Nephron progenitor cell (in vitro differentiated cells): ENCODE measurements around the gene NR2F6.
"Not testable (repeated sequence)": the region's sequence is repeated elsewhere in the genome, so short reads cannot be mapped to it uniquely, and the experiment has no call there.

Experiments used
- DNase-seq: peaks from one replicate; pipeline ENCODE4 v3.0.0; 2021
- H3K27ac Mint-ChIP-seq: 2 replicates; pipeline ENCODE4 v1.8.0; 2021; ENCODE audit warnings: mild to moderate bottlenecking, moderate library complexity, mixed read lengths
- H3K27me3 Mint-ChIP-seq: 2 replicates; pipeline ENCODE4 v1.8.0; 2021; ENCODE audit warnings: mild to moderate bottlenecking, low read depth, mixed read lengths; ENCODE audit not compliant: poor library complexity
- H3K36me3 Mint-ChIP-seq: 2 replicates; pipeline ENCODE4 v1.8.0; 2021; ENCODE audit warnings: low read depth, mixed read lengths
- H3K4me1 Mint-ChIP-seq: 2 replicates; pipeline ENCODE4 v1.8.0; 2021; ENCODE audit warnings: mixed read lengths
- H3K4me3 Mint-ChIP-seq: 2 replicates; pipeline ENCODE4 v1.8.0; 2021; ENCODE audit warnings: mild to moderate bottlenecking, moderate library complexity, mixed read lengths
- H3K9me3 Mint-ChIP-seq: 2 replicates; pipeline ENCODE4 v1.8.0; 2021; ENCODE audit warnings: mild to moderate bottlenecking, moderate library complexity, mixed read lengths
- TF ChIP-seq, protein P1 (sequence below): fragments of 200-600 bp; sonication (generic); IDR thresholded peaks from 2 replicates; pipeline ENCODE4 v1.5.0; 2021; ENCODE audit warnings: antibody characterized with exemption

NR2F6 gene

DNA sequence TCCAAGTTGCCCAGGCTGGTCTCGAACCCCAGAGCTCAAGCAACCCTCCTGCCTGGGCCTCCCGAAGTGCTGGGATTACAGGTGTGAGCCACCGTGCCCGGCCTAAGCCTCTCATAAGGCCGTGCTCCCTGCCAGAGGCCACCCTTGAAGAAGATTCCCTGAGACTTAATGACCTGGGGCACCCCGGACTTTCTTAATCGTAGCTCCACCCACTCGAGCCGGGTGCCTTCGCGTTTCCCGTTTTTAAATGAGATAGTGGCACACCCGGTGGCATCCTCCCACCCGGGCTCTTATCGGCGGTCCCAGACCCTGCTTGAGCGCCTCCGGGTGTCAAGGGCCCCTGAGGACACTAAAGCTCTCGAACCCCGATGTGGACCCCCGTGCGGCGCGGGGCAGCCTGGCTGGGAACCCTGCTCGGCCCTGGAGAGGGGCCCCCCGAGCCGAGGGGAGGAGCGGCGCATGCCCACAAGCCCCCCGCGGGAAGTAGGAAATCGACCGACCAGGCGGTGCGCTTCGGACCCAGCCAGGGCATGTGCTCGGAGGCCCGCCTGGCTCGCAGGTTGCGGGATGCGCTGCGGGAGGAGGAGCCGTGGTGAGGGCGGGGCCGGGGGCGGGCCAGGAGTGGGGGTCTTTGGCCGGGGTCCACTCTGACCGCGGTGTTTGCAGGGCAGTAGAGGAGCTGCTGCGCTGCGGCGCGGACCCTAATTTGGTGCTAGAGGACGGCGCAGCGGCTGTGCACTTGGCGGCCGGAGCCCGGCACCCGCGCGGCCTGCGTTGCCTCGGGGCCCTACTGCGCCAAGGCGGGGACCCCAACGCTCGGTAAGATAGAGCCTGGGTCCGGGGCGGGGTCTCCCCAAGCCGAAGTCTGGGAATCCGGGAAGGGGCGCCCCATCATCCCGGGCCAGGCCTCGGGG lies 35.9 kb upstream of the NR2F6 start, which contains the start of gene ANKLE1:
Gene ANKLE1, plus strand, starts transcription at position 511 of the 914 bp plus-strand sequence. Its CDS starts 20 bp downstream, at position 531.
- Mint-ChIP-seq H3K36me3 (peaks cover 30% of the 10 kb centered on the region), H3K9me3 (no peaks in the 10 kb centered on the region), H3K4me1 (peaks cover 5% of the 10 kb centered on the region), H3K27me3 (peaks cover 35% of the 10 kb centered on the region), H3K4me3 (peak within 1 kb of the TSS; percentile 76), H3K27ac (no peak within 1 kb of the TSS)
- TF ChIP-seq, protein P1, sequence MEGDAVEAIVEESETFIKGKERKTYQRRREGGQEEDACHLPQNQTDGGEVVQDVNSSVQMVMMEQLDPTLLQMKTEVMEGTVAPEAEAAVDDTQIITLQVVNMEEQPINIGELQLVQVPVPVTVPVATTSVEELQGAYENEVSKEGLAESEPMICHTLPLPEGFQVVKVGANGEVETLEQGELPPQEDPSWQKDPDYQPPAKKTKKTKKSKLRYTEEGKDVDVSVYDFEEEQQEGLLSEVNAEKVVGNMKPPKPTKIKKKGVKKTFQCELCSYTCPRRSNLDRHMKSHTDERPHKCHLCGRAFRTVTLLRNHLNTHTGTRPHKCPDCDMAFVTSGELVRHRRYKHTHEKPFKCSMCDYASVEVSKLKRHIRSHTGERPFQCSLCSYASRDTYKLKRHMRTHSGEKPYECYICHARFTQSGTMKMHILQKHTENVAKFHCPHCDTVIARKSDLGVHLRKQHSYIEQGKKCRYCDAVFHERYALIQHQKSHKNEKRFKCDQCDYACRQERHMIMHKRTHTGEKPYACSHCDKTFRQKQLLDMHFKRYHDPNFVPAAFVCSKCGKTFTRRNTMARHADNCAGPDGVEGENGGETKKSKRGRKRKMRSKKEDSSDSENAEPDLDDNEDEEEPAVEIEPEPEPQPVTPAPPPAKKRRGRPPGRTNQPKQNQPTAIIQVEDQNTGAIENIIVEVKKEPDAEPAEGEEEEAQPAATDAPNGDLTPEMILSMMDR = no peak
- peak; percentile 62 for DNase-seq

DNA sequence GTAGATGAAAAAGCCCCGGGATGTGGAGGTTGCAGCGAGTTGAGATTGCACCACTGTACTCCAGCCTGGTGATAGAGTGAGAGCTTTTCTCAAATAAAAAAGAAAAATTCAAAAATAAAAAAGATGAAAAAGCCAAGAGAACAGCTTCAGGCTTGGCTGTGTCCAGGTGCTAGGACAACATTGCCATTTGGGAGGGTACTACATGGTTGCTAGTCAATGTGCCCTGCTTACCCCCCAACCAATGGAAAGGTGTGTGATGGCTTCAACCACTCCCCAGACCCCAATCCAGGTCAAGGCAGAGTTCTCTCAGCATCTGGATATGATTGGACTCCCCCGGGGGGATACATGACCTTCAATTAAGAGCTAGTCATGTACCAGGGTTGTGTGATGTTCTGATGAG lies 33.7 kb upstream of the NR2F6 start:
- peaks cover 5% of the 10 kb centered on the region for H3K4me1 Mint-ChIP-seq
- DNase-seq = no peak
- H3K4me3 Mint-ChIP-seq = no peak overlapping the region
- TF ChIP-seq, protein P1 = no peak
- H3K27ac Mint-ChIP-seq = no peak overlapping the region
- peaks cover 31% of the 10 kb centered on the region for H3K27me3 Mint-ChIP-seq
- H3K36me3 Mint-ChIP-seq = peaks cover 47% of the 10 kb centered on the region
- no peaks in the 10 kb centered on the region for H3K9me3 Mint-ChIP-seq

DNA sequence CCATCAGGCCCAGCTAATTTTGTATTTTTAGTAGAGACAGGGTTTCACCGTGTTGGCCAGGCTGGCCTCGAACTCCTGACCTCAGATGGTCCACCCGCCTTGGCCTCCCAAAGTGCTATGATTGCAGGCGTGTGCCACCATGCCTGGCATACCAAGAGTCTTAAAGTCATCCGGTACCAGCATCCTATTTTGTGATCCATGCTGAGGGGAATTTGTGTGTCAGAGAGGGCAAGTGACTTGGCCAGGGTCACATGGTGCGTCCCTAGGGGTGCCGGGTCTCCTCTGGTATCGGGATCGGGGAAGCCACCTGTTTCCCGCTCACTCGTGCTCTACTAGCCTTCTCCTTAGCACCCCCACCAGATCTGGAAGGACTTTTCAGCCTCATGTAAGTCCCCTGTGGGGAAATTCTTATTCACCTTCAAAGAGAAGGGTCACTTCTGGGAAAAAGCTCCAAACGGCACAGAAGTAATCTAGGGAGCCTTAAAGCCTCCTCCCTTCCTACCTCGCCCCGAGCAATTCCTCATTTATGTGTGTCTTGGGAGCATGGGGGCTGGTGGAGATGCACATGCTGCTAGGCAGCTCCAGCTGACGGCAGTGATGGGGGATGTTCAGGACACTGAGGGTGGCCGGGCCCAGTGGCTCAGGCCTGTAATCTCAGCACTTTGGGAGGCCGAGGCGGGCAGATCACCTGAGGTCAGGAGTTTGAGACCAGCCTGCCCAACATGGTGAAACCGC lies 29.9 kb upstream of the NR2F6 start:
- peaks cover 1% of the 10 kb centered on the region for H3K27me3 Mint-ChIP-seq
- H3K4me3 Mint-ChIP-seq = no peak overlapping the region
- DNase-seq = no peak
- H3K9me3 Mint-ChIP-seq = no peaks in the 10 kb centered on the region
- peaks cover 73% of the 10 kb centered on the region for H3K36me3 Mint-ChIP-seq
- TF ChIP-seq, protein P1 = no peak
- H3K4me1 Mint-ChIP-seq = no peaks in the 10 kb centered on the region
- no peak overlapping the region for H3K27ac Mint-ChIP-seq

DNA sequence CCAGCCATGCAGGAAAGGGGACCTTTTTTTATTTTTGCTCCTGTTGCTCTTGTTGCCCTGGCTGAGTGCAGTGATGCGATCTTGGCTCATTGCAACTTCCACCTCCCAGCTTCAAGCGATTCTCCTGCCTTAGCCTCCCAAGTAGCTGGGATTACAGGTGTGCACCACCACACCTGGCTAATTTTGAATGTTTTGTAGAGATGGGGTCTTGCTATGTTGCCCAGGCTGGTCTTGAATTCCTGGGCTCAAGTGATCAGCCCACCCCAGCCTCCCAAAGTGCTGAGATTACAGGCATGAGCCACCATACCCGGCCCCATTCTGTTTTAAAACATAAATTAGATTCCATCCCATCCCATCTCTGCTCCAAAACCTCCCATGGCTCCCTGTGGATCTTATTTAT lies 29.2 kb upstream of the NR2F6 start:
- peaks cover 76% of the 10 kb centered on the region for H3K36me3 Mint-ChIP-seq
- not testable (repeated sequence) for DNase-seq, H3K4me3 Mint-ChIP-seq, H3K4me1 Mint-ChIP-seq, H3K27ac Mint-ChIP-seq, H3K27me3 Mint-ChIP-seq, H3K9me3 Mint-ChIP-seq

DNA sequence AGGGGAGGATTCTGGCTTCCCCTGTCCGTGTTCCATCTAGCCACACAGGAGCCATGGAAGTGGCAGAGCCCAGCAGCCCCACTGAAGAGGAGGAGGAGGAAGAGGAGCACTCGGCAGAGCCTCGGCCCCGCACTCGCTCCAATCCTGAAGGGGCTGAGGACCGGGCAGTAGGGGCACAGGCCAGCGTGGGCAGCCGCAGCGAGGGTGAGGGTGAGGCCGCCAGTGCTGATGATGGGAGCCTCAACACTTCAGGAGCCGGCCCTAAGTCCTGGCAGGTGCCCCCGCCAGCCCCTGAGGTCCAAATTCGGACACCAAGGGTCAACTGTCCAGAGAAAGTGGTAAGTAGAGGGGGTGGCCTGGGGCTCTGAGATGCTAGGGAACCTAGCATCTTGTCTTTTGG lies 23.0 kb upstream of the NR2F6 start:
- Mint-ChIP-seq H3K27me3 (no peaks in the 10 kb centered on the region), H3K9me3 (peaks cover 4% of the 10 kb centered on the region), H3K4me3 (peak overlapping the region; percentile 96), H3K27ac (peak overlapping the region; percentile 39), H3K36me3 (peaks cover 32% of the 10 kb centered on the region), H3K4me1 (peaks cover 33% of the 10 kb centered on the region)
- DNase-seq = no peak
- TF ChIP-seq, protein P1 = no peak
